ENCODE results near the gene LHX6. TPM values are rescaled to one million over a fixed set of nuclear protein-coding genes. Genes with fewer than 3 reads are reported as not detected.

Gene LHX6
- total RNA-seq, 1 experiment from 2014 or later, result 1.8 TPM

- Histone ChIP-seq H3K23ac (ENCODE audit: insufficient read length, low read depth, low read length) (no peak overlapping the region), H3K4me1 (ENCODE audit: insufficient read depth, low read length) (no peaks in the 10 kb centered on the region), H3K9ac (ENCODE audit: extremely low read depth, insufficient read length, low read length) (peak overlapping the region; percentile 83), H2BK12ac (ENCODE audit: insufficient read length, low read depth, low read length) (no peak overlapping the region), H3K79me1 (ENCODE audit: insufficient read depth, low read depth, low read length, poor library complexity, severe bottlenecking) (peaks cover 7% of the 10 kb centered on the region), H3K4ac (ENCODE audit: low read depth, low read length) (no peak overlapping the region), H4K5ac (ENCODE audit: insufficient read length, low read depth, low read length) (no peak overlapping the region), H3K79me2 (ENCODE audit: insufficient read depth, low read length) (peaks cover 6% of the 10 kb centered on the region; the same call in 1 of the 2 replicates), H4K91ac (ENCODE audit: insufficient read length, low read depth, low read length) (no peak overlapping the region), H2AK5ac (ENCODE audit: insufficient read length, low read length) (no peak overlapping the region), H2BK15ac (ENCODE audit: low read depth, low read length) (no peak overlapping the region), H3K4me2 (ENCODE audit: insufficient read depth, insufficient read length, low read length) (peak overlapping the region; percentile 98), H3K9me3 (ENCODE audit: control insufficient read depth, low read depth, low read length) (no peaks in the 10 kb centered on the region), H3K23me2 (ENCODE audit: insufficient read length, low read depth, low read length, poor library complexity, severe bottlenecking) (peaks cover 11% of the 10 kb centered on the region), H3T11ph (ENCODE audit: low read length) (no peak overlapping the region), H3K27me3 (ENCODE audit: insufficient read depth, low read length) (no peaks in the 10 kb centered on the region), H3K27ac (ENCODE audit: insufficient read length, low read depth, low read length) (peak overlapping the region; percentile 7), H4K8ac (replicated peaks; ENCODE audit: insufficient read length, low read depth, low read length) (no peak overlapping the region), H2BK20ac (ENCODE audit: low read depth, low read length, poor library complexity, severe bottlenecking) (no peak overlapping the region), H3K14ac (ENCODE audit: insufficient read depth, low read length) (no peak overlapping the region), H4K20me1 (ENCODE audit: control insufficient read depth, insufficient read depth, insufficient read length) (no peaks in the 10 kb centered on the region), H2AFZ (ENCODE audit: low read length) (no peak overlapping the region), H3K56ac (ENCODE audit: insufficient read length, low read depth, low read length) (no peak overlapping the region), H2BK5ac (ENCODE audit: insufficient read length, low read length) (no peak overlapping the region), H2BK120ac (ENCODE audit: low read depth, low read length, poor library complexity, severe bottlenecking) (no peak overlapping the region), H3K18ac (ENCODE audit: insufficient read length, low read depth, low read length) (no peak overlapping the region)
- TF ChIP-seq CTCF (conservative IDR thresholded peaks at IDR 0.05), result no peak
- Mint-ChIP-seq H3K4me3 (peak overlapping the region; percentile 97 to 98), H3K4me1 (peaks cover 12 to 13% of the 10 kb centered on the region in 2 experiments; a peak in 3 of 4 replicates), H3K27ac (peak overlapping the region; percentile 99 to 100 (median 99); a peak in 5 of 7 replicates), H3K9me3 (no peaks in the 10 kb centered on the region), H3K36me3 (ENCODE audit: insufficient read depth in 1 of 3, low read depth in 3 of 3) (peaks cover 3 to 28% (median 13%) of the 10 kb centered on the region in 3 experiments; a peak in 6 of 7 replicates), H3K27me3 (ENCODE audit: low read depth) (no peaks in the 10 kb centered on the region)
- no CpG with 5 or more reads among the region's 13 CpGs for WGBS (ENCODE audit: extremely low coverage, insufficient read length, low lambda C conversion rate)
- DNase-seq, result no peak
Measured at GRCh38 chr9:122263699-122264349, 35.1 kb upstream of the LHX6 start.

Measured in H9 (cell line).